GM18507 (cell line): ENCODE measurements around the gene BAZ1B.
"Not testable (repeated sequence)": the region's sequence is repeated elsewhere in the genome, so short reads cannot be mapped to it uniquely, and the experiment has no call there.

Experiments
- DNase-seq: peaks from one replicate; pipeline ENCODE4 v3.0.0; 2011; ENCODE audit warnings: low read depth; ENCODE audit not compliant: insufficient read length; ENCODE audit errors: extremely low spot score
- FAIRE-seq: peaks from 2 replicates; lab custom pipeline; 2011; peaks lifted over from hg19 to GRCh38; lab: Jason Lieb, UNC

BAZ1B gene

DNA sequence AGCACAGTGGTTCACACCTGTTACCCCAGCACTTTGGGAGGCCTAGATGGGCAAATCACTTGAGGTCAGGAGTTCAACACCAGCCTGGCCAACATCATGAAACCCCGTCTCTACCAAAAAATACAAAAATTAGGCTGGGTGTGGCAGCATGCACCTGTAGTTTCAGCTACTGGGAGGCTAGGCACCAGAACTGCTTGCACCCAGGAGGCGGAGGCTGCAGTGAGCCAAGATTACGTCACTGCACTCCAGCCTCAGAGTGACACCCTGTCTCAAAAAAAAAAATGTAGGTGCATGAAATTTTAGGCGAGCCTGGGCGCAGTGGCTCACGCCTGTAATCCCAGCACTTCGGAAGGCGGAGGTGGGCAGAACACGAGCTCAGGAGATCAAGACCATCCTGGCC is 25.7 kb upstream of the BAZ1B start:
- DNase-seq (no peak), FAIRE-seq (no peak)

DNA sequence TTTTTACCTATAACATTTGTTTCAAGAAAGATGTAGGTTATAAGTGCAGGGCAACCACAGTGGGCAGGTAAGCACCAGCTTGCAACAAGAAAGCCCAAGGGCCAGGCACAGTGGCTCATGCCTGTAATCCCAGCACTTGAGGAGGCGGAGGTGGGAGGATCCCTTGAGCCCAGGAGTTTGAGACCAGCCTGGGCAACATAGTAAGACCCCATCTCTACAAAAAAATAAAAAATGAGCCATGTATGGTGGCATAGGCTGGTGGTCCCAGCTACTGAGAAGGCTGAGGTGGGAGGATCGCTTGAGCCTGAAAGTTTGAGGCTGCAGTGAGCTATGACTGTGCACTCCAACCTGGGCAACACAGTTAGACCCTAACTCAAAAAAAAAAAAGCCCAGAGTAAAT is 22.6 kb upstream of the BAZ1B start:
- FAIRE-seq = no peak
- DNase-seq = no peak

DNA sequence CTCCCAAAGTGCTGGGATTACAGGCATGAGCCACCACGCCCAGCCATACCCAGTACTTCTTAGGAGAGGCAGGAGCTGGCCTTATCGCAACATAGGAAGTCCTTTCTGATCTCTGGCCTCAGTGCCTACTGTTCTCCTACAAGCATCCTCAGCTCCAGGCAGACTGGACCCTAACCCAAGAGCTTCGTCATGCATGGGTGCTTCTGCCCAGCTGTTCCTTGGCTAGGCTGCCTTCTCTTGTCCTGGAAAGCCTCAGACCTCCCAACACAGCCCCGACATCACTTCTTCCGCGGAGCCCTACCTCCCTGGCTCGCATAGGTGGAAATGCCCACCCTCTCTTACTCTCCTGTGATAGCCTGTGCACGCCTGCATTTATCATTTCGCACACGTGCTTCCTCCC is 19.6 kb upstream of the BAZ1B start:
- no peak for FAIRE-seq
- no peak for DNase-seq

DNA sequence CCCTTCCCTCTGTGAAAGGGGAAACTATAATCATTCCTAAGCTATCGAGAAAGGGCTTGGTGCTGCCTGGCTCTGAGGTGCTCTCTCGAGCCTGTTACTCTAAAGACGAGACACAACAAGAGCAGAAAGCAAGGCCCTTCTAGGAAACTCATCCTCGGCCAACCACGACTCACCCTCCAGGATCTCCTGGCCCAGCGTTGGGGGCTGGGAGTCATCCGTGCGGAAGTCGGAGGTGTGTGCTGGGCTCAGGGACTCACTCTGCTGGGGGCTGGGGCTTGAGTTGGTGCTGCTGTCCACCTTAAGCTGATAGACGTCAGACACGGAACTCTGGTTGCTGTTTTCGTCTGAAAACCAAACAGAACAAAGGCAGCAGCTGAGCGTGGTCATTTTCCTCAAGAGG is 17.6 kb upstream of the BAZ1B start:
- no peak for FAIRE-seq
- no peak for DNase-seq

DNA sequence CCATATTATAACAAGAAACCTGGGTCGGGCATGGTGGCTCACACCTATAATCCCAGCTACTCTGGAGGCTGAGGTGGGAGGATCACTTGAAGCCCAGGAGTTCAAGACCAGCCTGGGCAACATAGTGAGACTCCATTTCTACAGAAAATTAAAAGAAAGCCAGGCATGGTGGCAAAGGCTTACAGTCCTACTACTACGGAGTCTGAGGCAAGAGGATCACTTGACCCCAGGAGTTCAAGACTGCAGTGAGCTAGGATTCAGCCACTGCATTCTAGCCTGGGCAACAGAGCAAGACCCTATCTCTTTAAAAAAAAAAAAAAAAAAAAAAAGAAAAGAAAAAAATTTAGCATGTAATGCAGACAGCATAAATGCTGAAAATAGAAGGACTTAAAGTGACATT is 16.4 kb upstream of the BAZ1B start:
- not testable (repeated sequence) for DNase-seq, FAIRE-seq

DNA sequence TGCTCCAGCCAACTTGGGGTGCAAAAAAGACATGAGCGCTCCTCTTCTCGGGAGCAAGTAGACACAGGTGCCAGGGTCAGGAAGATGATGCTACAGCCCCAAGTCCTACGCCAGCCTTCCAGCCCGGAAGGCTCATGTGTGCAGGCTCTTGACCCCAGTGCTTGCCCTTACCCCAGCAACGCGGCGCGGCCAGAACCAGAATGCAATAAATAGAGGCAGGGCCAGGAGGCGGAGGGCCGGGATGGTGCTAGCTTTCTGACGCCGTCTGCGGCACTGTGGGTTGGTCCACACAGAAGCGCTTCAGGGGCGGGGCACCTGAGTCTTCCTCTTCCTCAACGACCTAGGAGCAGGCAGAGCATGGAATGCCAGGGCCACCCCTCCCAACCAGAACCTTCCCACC is 15.0 kb upstream of the BAZ1B start:
- no peak for DNase-seq
- FAIRE-seq = no peak

DNA sequence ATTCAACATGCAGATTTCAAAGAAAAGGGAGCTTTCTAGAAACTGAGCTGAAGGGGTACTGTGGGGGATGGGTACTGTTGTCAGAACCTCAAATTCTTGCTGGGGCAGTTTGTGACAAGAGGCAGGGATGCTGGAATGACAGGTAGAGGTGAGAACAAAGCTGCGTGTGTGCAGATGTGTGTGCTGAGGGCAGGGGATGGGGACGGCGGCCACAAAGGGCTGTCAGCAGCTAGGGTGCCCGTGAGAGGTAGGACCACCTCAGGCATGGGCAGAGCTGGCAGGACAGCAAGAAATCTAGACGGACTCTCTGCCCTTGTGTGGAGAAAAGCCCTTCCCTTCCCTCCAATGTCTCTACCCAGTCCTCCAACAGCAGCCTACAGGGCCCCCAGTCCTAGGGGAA is 14.4 kb upstream of the BAZ1B start:
- DNase-seq = no peak
- FAIRE-seq = no peak

DNA sequence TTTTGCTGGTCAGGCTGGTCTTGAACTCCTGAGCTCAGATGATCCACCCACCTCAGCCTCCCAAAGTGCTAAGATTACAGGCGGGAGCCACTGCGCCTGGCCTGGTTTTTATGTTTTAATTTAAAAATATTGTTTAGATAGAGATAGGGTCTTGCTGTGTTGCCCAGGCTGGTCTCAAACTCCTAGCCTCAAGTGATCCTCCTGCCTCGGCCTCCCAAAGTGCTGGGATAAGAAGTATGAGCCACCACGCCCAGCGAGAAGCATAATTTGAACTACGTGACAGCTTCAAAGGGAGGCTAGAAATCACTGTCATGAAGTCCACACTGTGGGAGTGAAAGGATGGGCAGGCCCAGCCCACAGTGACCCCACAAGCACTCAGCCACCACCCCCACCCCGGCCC is 13.8 kb upstream of the BAZ1B start:
- not testable (repeated sequence) for FAIRE-seq, DNase-seq

DNA sequence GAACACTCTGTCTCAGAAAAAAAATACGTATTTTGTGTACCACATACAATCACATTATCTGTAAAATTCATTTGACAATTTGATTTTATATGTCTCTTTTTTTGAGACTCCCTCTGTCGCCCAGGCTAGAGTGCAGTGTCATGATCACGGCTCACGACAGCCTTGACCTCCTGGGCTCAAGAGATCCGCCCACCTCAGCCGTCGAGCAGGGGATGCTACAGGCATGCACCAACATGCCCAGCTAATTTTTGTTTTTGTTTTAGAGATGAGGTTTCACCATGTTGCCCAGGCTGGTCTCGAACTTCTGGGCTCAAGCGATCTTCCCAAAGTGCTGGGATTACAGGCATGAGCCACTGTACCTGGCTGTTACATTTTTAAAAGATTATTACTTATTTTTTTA is 11.6 kb upstream of the BAZ1B start:
- FAIRE-seq (no peak), DNase-seq (no peak)

DNA sequence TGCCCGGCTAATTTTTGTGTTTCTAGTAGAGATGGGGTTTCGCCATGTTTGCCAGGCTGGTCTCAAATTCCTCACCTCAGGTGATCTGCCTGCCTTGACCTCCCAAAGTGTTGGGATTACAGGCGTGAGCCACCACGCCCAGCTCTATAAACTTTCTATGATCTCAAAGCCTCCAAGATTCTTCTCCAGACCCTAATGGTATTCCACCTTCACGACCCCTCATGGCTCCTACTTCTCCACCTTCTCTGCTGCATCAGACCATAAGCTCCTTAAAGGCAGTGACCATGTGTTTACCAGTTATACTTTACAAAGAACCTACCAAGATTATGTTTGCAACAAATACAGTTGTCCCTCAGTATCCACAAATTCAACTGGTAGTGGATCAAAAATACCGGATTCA is 10.1 kb upstream of the BAZ1B start:
- DNase-seq = no peak
- FAIRE-seq = no peak

DNA sequence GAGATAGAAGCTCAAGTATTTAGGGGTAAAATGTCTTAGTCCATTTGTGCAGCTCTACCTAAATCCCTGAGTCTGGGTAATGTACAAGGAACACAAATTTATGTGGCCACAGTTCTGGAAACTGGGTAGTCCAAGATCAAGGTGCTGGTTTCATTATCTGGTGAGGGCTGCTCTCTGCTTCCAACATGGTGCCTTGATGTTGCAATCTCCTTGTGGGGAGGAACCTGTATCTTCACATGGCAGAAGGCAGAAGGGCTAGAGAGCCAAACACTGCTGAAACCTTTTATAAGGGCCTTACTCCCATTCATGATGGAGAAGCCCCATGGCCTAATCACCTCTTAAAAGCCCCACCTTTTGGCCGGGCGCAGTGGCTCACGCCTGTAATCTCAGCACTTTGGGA is 8.7 kb upstream of the BAZ1B start:
- no peak for FAIRE-seq
- DNase-seq = no peak

DNA sequence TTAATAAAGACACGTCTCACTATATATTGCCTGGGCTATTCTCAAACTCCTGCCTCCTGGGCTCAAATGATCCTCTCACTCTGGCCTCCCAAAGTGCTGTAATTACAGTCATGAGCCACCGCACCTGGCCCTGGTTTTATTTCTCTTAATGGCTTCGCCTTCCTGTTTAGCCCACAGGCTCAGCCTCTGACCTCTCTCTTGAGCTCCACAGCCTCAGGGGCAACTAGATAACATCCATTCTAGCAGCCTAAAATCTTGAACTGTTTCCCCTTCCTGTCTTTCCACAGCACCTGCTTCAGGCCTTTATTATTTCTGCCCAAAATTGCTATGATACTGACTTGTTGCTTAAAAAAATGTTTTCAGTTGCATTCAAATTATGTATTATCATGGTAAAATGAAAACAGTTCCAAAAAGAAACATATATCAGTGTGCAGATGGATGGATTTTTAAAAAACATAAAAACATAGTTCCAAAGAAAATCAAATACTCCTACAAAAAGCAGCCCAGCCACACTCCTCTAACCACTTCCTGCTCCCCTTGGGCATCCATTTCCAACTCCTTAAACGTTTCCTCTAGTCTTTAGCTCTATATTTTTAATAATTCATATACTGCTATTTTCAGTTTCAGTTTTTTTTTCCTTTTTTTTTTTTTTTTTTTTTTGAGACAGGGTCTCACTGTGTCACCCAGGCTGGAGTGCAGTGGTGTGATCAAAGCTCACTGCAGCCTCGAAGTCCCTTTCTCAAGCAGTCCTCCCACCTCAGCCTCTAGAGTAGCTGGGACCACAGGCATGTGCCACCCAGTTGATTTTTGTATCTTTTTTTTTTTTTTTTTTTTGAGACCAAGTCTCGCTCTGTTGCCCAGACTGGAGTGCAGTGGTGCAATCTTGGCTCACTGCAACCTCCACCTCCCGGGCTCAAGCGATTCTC is 5.1 kb upstream of the BAZ1B start:
- DNase-seq (no peak), FAIRE-seq (peak; percentile 59)

DNA sequence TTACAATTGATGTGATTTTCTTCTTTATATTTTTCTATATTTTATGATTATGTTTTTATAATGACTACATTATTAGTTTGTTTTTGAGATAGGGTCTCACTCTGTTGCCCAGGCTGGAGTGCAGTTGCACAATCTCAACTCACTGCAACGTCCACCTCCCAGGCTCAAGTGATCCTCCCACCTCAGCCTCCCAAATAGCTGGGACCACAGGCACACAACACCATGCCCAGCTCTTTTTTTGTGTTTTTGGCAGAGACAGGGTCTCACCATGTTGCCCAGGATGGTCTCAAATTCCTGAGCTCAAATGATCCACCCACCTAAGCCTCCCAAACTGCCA is 4.0 kb upstream of the BAZ1B start:
- FAIRE-seq, DNase-seq: not testable (repeated sequence)

DNA sequence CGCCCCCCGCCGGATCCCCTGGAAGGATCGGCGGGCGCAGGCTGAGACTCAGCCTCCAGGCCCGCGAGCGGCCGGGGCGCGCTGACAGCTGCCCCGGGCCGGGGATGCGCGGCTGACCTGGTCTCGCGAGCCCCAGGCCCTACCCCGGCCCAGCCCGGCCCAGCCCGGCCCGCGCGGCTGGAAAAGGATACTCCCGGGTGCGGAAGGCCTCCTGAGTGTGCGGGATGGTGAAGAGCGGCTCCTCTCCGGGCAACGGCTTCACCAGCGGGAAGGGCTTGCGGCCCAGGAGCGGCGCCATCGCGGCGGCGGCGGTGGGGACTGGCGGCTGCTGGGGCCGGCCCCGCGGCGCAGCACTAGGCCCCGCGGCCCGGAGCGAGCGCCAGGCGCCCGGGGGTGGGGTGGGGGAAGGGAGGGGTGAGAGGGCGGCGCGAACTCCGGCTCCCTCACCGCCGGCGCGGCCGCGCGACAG is 423 bp downstream of the BAZ1B start:
- FAIRE-seq (no peak), DNase-seq (no peak)

DNA sequence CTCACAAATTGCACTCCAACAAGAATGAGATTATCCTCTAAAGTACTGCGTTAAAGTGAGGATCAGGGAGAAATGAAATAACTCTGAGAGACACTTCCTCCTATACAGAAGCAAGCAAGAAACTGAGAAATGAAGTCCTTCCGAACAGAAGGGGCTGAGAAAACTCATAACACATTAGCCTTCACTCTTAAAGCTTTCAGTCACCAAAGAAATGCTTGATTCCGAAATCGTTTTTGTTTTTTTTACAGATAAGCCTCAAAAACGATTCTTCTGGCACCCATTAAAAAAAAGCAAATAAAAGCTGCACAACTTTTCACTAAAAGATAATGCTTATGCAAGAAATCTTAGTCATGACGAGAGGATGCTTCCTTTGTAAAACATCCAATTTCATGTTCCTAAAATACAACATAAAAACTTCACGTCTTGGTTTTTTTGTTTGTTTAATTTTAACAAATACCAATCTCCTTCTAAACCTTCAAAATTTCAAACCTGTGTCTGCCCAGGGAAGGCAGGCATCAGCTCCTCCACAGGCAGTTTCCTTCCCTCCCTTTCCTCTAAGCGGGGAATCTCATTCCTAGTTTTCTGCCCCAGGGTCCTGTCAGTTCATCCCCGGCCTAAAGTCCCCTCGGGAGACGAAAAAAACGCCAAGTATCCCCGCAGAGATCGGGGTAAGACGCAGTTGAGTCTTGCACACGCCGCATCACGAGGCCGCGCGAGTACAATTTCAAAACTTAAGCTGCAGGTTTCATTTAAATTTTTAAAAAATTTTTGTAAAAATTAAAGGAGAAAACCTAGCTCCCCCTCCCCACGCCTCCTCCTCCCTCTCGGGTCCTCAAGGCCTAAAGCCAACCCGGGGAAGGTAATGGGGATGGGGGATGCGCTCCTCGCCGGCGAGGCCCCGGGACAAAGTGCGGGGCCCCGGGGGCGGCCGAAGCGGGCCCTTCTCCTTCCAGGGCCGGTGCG is 1.1 kb downstream of the BAZ1B start:
- peak; percentile 72 for FAIRE-seq
- DNase-seq = no peak

DNA sequence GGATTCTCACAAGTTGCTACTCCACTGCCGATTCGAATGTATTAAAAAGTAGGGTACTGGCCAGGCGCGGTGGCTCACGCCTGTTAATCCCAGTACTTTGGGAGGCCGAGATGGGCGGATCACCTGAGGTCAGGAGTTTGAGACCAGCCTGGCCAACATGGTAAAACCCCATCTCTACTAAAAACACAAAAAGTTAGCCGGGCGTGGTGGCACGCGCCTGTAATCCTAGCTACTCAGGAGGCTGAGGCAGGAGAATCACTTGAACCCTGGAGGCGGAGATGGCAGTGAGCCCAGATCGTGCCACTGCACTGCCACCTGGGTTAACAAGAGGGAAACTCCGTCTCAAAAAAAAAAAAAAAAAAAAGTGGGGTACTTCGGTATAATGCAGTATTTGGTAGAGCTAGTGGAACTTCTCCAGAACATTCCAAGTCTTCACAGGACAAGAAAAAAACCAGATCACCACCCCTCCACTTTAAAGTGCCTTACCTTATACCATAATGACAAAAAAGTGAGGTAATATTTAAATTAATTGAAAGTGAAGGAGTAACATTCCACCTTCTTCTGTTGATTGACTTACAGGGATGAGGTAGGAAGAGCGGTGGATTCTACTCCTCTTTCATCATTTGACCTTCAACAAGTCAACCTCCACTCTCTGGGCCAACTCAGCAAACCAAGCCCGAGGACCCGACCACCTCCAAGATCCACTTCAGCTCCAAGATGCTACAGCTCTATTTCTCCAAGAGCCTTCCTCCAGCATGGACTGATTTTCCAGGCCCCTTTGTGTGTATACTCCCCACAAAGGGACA is 2.0 kb downstream of the BAZ1B start:
- DNase-seq (no peak), FAIRE-seq (no peak)

DNA sequence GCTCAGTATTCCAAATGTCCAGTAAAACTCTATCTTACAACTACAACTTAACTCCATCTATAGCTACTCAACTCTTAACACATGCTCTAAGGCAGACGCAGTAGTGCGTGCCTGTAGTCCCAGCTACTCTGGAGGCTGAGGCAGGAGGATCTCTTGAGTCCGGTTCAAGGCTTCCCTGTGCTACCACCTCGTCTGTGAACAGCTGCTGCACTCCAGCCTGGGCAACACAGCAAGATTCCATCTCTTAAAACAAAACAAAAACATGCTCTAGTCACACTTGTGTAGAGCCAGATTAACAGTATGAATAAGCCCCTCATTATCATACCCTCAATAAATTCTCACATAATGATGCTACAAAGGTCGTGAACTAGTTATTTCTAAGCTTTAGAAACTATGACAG is 3.6 kb downstream of the BAZ1B start:
- FAIRE-seq = no peak
- no peak for DNase-seq

DNA sequence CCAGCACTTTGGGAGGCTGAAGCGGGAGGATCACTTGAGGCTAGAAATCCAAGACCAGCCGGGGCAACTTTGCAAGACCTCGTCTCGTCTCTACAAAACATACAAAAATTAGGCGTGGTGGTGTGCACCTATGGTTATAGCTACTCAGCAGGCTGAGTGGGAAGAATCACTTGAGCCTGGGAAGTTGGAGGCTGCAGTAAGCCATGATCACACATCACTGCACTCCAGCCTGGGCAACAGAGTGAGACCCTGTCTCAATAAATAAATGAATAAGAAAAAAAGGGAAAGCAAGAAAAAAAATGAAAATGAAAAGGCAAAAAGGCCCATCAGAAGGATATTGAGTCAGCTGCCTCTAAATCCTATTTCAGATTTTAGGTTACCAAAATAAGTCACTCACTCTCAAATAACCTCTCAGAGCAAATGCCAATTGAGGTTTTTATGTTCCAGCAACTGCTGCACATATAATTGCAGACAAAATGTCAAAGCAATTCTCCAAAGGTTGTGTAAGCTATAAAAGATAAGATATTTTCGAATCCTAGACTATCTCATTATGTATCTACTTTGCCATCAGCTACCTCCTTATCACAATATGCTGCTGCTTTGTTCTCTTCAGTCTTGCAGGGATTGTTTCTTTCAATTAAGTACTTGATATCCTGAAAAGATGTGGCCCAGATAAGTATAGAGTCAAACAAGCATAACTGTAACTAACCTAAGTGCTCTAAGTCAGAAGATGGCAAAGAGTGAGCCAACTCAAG is 4.7 kb downstream of the BAZ1B start:
- DNase-seq (no peak), FAIRE-seq (no peak)

DNA sequence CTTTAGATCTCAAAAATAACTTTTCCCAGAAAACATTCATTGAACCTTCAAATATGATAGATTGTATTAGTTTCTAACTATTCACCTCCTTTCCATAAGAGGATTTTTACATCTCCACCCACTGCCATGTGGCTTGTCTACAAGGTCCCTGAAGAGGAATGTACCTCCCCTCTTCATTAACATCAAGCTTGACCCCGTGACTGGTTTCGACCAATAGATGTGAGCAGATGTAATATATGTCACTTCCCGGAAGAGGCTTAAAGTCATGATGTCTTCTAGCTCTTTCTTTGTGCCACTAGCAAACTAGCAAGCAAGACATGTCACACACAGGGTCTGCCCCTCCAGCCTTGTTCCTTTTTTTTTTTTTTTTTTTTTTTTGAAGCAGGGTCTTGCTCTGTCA is 6.9 kb downstream of the BAZ1B start:
- no peak for FAIRE-seq
- no peak for DNase-seq
